GM18508 (cell line): Measurements from ENCODE around the gene NOC4L.
A peak's percentile ranks its signal among the peaks of the same experiment; 100 is the strongest.
"Not testable (repeated sequence)": the region's sequence is repeated elsewhere in the genome, so short reads cannot be mapped to it uniquely, and the experiment has no call there.

Experiments
- ATAC-seq: cut with Tn5 transposase; IDR thresholded peaks from one replicate; pipeline ENCODE4 v1.9.1; 2021; ENCODE audit warnings: moderate number of reproducible peaks; ENCODE audit not compliant: insufficient read depth, unreplicated experiment

NOC4L gene

GRCh38 chr12:132144115-132144809 is at the start of gene NOC4L, which contains the start of gene DDX51:
NOC4L (plus strand) TSS chr12:132144457; CDS start chr12:132144489, 32 bp downstream.
DDX51 (minus strand) TSS chr12:132144319; CDS start chr12:132144296, 23 bp downstream.
- peak; percentile 65 for ATAC-seq

DNA sequence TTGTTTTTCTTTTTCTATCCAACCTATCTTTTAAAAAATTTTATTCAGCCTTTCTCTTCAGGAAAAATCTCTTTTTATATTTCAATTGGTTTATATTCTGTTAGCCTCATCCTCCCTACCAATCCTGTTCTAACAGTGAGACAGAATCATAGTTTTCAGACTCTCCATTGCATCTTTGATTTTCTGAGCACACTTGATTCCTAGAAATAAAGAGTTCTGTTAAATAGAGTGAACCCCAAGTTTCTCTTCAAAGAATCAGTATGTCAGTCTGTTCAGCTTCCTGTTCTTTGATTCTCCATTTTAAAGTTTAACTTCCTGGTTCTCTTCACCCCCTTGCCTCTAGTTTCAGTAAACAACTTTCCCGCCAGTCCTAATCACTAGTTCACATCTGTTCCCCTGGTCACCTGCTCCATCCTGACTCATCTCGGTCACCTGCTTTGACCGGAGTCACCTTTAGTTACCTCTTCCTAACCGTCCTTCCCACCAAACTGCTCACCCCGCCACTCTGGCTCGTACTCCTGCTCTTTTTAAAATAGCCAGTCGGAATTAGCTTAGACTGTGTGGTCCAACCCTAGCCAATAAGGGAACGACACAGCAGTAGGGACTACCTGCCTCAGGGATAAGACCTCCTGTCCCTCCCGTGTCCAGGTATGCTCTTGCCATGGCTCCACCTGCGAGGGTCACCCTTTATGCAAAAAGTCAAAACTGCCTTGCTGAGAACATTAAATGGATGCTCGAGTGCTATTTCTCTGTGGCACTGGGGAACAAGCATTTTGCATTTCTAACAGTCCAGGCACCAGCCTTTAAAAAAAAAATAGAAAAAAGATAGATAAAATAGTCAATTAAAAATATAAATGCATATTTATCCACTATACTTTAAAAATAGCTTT is 48.5 kb upstream of the NOC4L start:
- no peak for ATAC-seq

DNA sequence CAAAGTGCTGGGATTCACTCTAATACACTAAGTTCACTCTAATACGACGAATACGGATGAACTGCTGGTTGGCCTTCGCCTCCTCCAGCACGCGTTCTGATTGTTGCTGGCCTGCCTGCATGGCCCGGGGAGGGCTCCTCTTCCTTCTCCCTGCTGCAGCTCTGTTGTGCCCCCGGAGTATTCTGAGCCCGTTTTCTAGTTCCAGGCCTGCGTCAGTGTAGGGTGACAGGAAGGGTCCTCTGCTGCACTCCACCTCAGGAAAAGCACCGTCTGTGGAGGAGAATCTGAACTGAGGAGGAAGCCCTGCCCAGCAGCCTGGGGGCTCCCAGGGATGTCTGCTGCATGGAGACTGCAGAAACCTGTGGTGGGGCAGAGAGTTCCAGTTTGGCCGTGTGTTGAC is 44.5 kb upstream of the NOC4L start:
- ATAC-seq: no peak

DNA sequence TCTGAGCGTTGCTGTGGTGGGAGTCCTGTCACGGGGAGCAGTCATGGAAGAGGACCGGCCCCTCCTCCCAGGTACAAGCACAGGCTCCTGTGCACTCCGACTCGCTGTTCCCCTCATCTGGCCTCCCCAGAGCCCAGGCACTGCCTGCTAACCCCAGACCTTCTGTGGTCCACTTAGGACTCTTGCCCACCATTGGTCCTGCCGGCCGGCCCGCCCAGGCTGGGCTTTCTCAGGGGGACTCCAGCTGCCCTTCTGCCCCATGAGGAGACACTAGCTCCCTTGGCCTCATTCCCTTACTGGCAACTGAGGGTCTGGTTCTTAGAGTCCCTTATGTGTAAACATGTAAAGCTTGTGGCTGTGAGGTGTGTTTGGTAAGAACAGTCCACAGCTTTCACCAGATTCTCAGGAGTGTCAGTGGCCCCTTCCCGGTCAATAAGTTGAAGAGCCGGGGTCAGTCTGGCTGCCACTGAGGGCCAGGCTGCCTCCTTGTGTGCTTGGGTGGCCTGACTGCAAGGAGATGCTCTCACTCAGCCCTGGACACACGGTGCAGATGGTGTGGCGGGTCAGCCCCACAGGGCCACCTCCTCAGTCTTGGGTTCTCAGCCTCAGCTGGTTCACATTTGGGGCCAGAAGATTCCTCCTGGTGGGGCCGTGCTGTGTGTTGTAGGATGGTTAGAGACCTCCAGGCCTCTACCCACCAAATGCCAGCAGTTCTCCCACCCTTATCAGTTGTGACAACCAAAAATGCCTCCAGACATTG is 43.8 kb upstream of the NOC4L start:
- no peak for ATAC-seq

GRCh38 chr12:132102297-132102696 is 42.0 kb upstream of the NOC4L start:
- no peak for ATAC-seq

GRCh38 chr12:132103072-132103471 is 41.2 kb upstream of the NOC4L start:
- not testable (repeated sequence) for ATAC-seq

DNA sequence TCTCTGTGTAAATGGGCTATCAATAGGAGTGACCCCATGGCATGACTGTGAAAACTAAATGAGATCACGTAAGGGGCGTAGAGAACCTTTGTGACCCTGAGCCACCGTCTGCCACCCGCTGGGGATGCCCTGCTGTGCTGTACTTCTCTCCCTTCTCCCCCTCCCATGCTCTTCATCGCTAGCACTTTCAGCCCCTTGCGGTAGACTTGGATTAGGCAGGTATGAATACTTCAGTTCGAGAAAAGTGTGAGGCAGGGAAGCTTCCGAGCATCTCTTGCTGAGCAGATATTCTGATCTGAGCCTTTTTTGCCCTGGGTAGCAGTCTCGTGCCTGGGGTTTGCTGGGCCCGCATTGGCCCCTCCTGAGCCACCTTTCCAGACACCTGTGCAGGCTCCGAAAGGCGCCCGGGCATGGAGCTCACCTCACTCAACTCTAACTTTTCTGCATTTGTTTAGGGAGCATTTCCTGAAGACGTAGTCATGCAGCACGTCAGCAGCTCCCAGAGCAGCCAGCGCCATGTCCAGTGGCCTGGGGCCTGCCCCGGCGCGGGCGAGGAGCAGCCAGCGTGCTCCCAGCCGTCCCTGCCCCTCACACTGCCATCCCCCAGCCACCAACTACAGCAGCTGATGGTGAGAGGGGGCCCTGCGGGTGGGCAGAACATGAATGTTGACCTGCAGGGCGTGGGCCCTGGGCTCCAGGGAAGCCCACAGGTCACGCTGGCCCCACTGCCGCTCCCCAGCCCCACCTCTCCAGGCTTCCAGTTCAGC is 40.5 kb upstream of the NOC4L start:
- no peak for ATAC-seq

GRCh38 chr12:132105467-132105866 is 38.8 kb upstream of the NOC4L start:
- no peak for ATAC-seq

DNA sequence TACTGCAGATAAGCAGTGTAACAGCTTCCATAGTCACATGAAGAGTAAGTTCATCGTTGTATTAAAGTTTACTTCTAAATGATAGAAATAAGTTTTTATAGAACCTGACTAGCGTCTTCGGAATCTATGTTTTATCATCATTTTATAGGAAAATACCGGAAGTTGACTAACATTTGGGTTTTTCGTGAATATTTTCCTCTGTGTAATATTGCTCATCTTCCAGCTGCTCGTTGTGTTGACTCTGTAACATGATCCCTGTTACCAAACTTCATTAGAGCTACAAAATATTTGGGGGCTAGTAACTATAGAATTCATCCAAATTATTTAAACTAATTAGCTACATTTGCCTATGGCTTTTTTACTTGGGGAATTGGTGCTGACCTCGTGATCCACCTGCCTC is 37.3 kb upstream of the NOC4L start:
- no peak for ATAC-seq

- no peak for ATAC-seq
Observed at GRCh38 chr12:132108211-132108832, 35.9 kb upstream of the NOC4L start.

GRCh38 chr12:132109741-132110140 is 34.5 kb upstream of the NOC4L start:
- ATAC-seq: no peak

DNA sequence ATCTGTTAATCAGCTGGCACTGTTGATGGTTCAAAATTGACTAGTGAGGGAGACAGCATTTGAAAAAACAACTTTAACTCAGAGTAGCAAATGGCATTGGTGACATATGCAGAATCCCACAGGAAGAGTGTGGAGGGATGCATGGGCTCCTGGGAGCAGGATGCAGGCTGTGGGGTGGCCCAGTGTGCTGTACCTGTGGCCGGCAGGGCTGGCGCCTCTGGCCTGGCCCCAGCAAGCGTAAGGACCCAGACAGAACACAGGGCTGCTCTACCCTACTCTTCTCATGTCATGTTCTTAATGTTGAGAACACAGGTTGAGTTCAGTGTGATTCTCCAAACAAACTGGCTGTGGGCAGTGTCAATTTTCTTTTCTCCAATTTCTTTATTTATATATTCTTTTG is 33.6 kb upstream of the NOC4L start:
- no peak for ATAC-seq

GRCh38 chr12:132111654-132112304 is 32.5 kb upstream of the NOC4L start:
- no peak for ATAC-seq

DNA sequence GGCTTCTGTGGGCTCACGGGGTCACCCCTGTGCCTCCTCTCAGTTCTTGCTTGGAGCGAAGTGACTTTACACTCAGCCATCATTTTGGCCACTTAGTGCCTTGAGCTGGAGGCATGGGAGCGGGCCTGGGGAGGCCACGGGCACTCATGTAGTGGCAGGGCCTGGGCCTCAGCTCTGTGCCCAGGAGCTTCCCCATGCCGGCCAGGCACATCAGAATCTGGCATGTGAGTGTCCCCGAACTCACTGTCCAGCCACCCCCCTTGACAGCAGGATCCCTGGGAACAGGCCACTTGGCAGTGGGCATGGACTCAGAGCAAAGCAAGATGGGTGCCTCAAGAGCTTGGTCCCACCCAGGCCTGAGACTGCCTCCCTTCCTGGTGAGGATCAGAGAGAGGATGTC is 29.6 kb upstream of the NOC4L start:
- ATAC-seq: no peak

GRCh38 chr12:132115500-132115899 is 28.8 kb upstream of the NOC4L start:
- ATAC-seq: no peak

GRCh38 chr12:132116709-132117557 is 27.3 kb upstream of the NOC4L start:
- no peak for ATAC-seq

GRCh38 chr12:132117558-132117875 is 26.7 kb upstream of the NOC4L start:
- no peak for ATAC-seq

DNA sequence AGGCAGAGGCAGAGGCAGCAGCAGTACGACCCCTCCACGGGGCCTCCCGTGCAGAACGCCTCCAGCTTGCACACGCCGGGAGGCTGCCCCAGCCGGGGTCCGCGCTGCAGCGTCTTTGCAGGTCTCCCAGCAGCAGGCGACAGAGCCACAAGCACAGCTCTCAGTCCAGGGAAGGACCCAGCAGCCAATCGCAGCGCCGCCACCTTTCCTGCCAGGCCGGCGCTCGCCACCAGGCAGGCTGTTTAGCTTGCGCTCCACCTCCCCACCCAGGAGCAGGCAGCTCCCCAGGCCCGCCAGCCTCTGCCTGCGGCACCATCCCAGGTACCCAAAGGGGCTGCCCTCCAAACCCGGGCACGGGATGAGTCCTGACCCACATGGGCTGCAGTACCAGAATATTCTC is 25.4 kb upstream of the NOC4L start:
- no peak for ATAC-seq
